SH-SY5Y (cell line): ENCODE results near the gene DHX34.

Source experiments
- GATA2 ChIP-seq: IDR thresholded peaks from 2 replicates; pipeline ENCODE4 v1.6.1; 2011; ENCODE audit warnings: mild to moderate bottlenecking, low read depth, low read length
- GATA3 ChIP-seq: IDR thresholded peaks from 2 replicates; pipeline ENCODE4 v1.6.1; 2011; ENCODE audit warnings: low read depth, mild to moderate bottlenecking, low read length, moderate library complexity

- no peak for TF ChIP-seq GATA2
- no peak for TF ChIP-seq GATA3
These were observed 78.4 kb downstream of the DHX34 start for GRCh38 chr19:47427241-47428176.
